Ovary (tissue), 9 donors: ENCODE measurements around the gene SORCS2. TPM values are rescaled to one million over a fixed set of nuclear protein-coding genes. Genes with fewer than 3 reads are reported as not detected.

Source experiments
- DNase-seq, 5 donors: peaks; one replicate each; pipeline ENCODE4 v3.0.0-alpha.2; 2019 to 2020
- H3K27ac ChIP-seq, 2 donors: fragments of 200-600 bp; one replicate each; pipeline versions ENCODE4 v1.5.1 to v1.8.0; 2019 to 2022
- H3K27me3 ChIP-seq: fragments of 200-600 bp; one replicate; pipeline ENCODE4 v1.8.0; 2022
- H3K36me3 ChIP-seq: fragments of 200-600 bp; sonication (generic); one replicate; pipeline ENCODE4 v1.5.1; 2019
- H3K4me1 ChIP-seq: one replicate; pipeline ENCODE4 v1.8.1; 2013; ENCODE audit warnings: mild to moderate bottlenecking, moderate library complexity; ENCODE audit not compliant: insufficient read depth
- H3K4me3 ChIP-seq: fragments of 200-600 bp; sonication (generic); one replicate; pipeline ENCODE4 v1.5.1; 2017
- H3K9me3 ChIP-seq, 2 donors: fragments of 200-600 bp in 1 of 2; sonication (generic) in 1 of 2; one replicate each; pipeline versions ENCODE4 v1.5.1 to v1.8.1; 2013 to 2019; ENCODE audit warnings: mild to moderate bottlenecking in 1 of 2, moderate library complexity in 1 of 2
- EP300 ChIP-seq: sonication (generic); formaldehyde crosslinking; IDR thresholded peaks from one replicate; pipeline ENCODE4 v1.6.1; 2017; ENCODE audit warnings: antibody characterized with exemption
- POLR2A ChIP-seq: fragments of 450-650 bp; IDR thresholded peaks from one replicate; pipeline ENCODE4 v1.6.1; 2017; ENCODE audit warnings: antibody characterized with exemption, mild to moderate bottlenecking, moderate library complexity
- WGBS, 3 donors: extraction: QIAGEN DNeasy Blood & Tissue Kit in 1 of 3; methylation state at CpG; one replicate each; pipeline versions ENCODE4 v1.1.5 to v1.1.7; 2013 to 2017; 5-methylcytosine and 5-hydroxymethylcytosine counted together
- intact Hi-C, 4 donors: fragments of 100-400 bp; cut with DNase I; formaldehyde crosslinking; loops; one replicate each; pipeline versions ENCODE4 v1.11.0 to v1.15.1; 2022 to 2023
- polyA plus RNA-seq, 2 donors: library from polyadenylated mRNA; stranded (reverse); fragments of 200-250 nt in 1 of 2; fragments of 350-450 nt in 1 of 2; fragmentation: Illumina TruSeq in 1 of 2; extraction: RNeasy Lipid Tissue Mini Kit (QIAGEN cat#74804) in 1 of 2; gene quantifications; one replicate each; pipeline ENCODE4 v1.2.3, GENCODE V29; 2013 to 2014
- total RNA-seq, 7 donors: library from RNA; depleted of rRNA in 2 of 7; stranded (reverse); fragments of >200 nt in 2 of 7; fragmentation: NEBNext Ultra II Directional in 3 of 7; extraction: Animal tissue kit (Norgen Biotek cat#: 25700) in 3 of 7; gene quantifications; one replicate each; pipeline versions ENCODE4 v1.1.0 to v1.2.4, GENCODE V29; 2016 to 2023
- TF ChIP-seq, protein P1 (sequence below), 3 donors: fragments of 450-650 bp in 2 of 3; fragments of 200-600 bp in 1 of 3; IDR thresholded peaks; one replicate each; pipeline versions ENCODE4 v1.5.1 to v1.8.0; 2016 to 2022; ENCODE audit warnings: antibody characterized with exemption in 3 of 3, mild to moderate bottlenecking in 1 of 3
- donor health status: DM: no; HTN: no; CAD: no; lungs with moderate emphysema.
- donor health status: DM: no; HTN: no; CAD: no.
- donor health status: Bipolar disorder and iron deficiency.
- donor health status: DM: yes; HTN: yes; CAD: no.
- donor health status: DM: no; HTN: no; CAD: no.
- donor health status: DM: yes; HTN: yes; CAD: no.

Gene SORCS2
- total and polyA plus RNA-seq, 9 donors, result 0.60 to 23.9 (median 7.1) TPM

GRCh38 chr4:7371210-7371941 is 179.0 kb downstream of the SORCS2 start:
- H3K9me3 ChIP-seq, result no peaks in the 10 kb centered on the region
- peaks cover 2% of the 10 kb centered on the region for H3K4me1 ChIP-seq
- H3K27me3 ChIP-seq, result no peaks in the 10 kb centered on the region
- H3K4me3 ChIP-seq, result no peak overlapping the region
- no peak overlapping the region for H3K27ac ChIP-seq
- TF ChIP-seq, protein P1, sequence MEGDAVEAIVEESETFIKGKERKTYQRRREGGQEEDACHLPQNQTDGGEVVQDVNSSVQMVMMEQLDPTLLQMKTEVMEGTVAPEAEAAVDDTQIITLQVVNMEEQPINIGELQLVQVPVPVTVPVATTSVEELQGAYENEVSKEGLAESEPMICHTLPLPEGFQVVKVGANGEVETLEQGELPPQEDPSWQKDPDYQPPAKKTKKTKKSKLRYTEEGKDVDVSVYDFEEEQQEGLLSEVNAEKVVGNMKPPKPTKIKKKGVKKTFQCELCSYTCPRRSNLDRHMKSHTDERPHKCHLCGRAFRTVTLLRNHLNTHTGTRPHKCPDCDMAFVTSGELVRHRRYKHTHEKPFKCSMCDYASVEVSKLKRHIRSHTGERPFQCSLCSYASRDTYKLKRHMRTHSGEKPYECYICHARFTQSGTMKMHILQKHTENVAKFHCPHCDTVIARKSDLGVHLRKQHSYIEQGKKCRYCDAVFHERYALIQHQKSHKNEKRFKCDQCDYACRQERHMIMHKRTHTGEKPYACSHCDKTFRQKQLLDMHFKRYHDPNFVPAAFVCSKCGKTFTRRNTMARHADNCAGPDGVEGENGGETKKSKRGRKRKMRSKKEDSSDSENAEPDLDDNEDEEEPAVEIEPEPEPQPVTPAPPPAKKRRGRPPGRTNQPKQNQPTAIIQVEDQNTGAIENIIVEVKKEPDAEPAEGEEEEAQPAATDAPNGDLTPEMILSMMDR (IDR thresholded peaks at IDR 0.05), result no peak
- TF ChIP-seq EP300 (no peak), POLR2A (no peak)
- intact Hi-C loops, result no loop called here
- no peak for DNase-seq
- WGBS, 3 donors, result 58 to 73% (median 71%) methylated on average over 31 of the region's 31 CpGs
- H3K36me3 ChIP-seq, result no peaks in the 10 kb centered on the region

DNA sequence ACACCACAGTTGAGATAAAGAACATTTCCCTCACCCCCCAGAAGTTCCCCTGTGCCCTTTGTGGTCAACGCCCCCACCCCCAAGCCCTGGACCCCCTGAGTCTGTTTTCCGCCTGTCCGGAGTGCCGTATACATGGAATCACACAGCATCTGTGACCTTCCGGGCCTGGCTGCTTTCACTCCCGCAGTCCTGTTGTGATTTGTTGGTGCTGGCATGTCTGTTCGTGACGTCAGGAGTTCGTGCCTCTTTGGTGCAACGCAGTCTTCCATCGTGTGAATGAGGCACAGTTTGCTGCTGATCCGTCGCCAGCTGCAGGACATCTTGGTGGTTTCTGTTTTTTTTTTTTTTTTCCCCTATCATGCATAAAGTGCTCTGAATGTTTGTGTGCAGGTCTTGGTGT is 180.3 kb downstream of the SORCS2 start:
- no peak for DNase-seq
- H3K4me1 ChIP-seq, result peaks cover 7% of the 10 kb centered on the region
- no peaks in the 10 kb centered on the region for H3K36me3 ChIP-seq
- 74 to 85% (median 80%) methylated on average over 13 of the region's 13 CpGs for WGBS, 3 donors
- no peaks in the 10 kb centered on the region for H3K27me3 ChIP-seq
- H3K9me3 ChIP-seq, result no peaks in the 10 kb centered on the region
- no peak overlapping the region for H3K4me3 ChIP-seq
- intact Hi-C loops, result no loop called here
- TF ChIP-seq POLR2A (no peak), EP300 (no peak)
- TF ChIP-seq, protein P1 (IDR thresholded peaks at IDR 0.05), result no peak
- H3K27ac ChIP-seq, result no peak overlapping the region

DNA sequence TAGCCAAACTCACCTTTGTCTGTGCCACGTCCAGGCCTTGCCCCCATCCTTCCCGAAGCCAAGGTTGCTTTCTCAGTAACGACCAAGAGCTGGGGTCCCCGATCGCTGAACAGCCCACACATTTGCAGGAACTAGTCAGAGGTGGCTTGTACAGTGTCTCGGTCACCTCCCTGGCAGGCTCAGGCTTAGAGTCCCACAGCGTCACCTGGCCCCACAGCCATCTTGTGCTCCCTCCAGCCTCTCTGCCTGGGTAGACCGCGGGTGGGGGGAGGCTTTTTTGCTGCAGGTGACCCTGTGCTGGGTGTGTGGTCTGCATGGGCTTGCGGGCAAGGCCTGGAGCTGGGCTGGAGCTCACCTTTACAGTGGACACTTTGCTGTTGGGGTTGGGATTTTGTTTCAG is 182.2 kb downstream of the SORCS2 start:
- Histone ChIP-seq H3K4me3 (no peak overlapping the region), H3K9me3 (no peaks in the 10 kb centered on the region), H3K36me3 (no peaks in the 10 kb centered on the region), H3K4me1 (peaks cover 7% of the 10 kb centered on the region), H3K27me3 (no peaks in the 10 kb centered on the region), H3K27ac (no peak overlapping the region)
- 96 to 97% (median 97%) methylated on average over 10 of the region's 10 CpGs for WGBS, 3 donors
- intact Hi-C loops, result no loop called here
- DNase-seq, result no peak
- TF ChIP-seq EP300, result no peak
- TF ChIP-seq, protein P1 (IDR thresholded peaks at IDR 0.05), result no peak
- TF ChIP-seq POLR2A, result no peak

DNA sequence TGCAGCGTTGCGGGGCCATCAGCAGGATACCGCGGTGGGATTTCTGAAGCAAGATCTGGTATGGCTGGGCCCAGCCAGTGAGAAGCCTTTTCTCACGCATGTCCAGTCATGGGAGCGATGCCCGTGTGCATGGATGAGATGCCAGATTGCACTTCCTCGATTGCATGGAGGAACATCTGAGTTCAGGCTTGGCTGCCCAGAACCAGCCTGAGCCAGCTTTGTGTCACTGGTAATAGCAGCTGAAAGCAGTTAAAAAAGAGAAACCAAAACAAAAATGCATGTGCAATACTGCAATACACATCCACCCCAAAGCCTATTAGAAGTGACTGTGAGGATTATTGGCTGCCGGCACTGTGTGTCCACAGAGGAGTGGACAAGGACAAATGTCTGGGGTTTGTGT is 183.1 kb downstream of the SORCS2 start:
- Histone ChIP-seq H3K9me3 (no peaks in the 10 kb centered on the region), H3K4me3 (no peak overlapping the region), H3K4me1 (peaks cover 7% of the 10 kb centered on the region), H3K27ac (no peak overlapping the region), H3K27me3 (no peaks in the 10 kb centered on the region), H3K36me3 (no peaks in the 10 kb centered on the region)
- intact Hi-C loops, result no loop called here
- TF ChIP-seq POLR2A (no peak), EP300 (no peak)
- TF ChIP-seq, protein P1 (IDR thresholded peaks at IDR 0.05), result no peak
- DNase-seq, result no peak
- WGBS, 3 donors, result 64 to 68% (median 68%) methylated on average over 9 of the region's 9 CpGs
